HL-60/S4 treated with phorbol 12-myristate 13-acetate at 8.2 ng/mL for 4 days and 3 days (cell line): Measurements from ENCODE around the gene PLEKHG5.

Experiments
- in situ Hi-C: fragments of 300-500 bp; cut with MboI; formaldehyde crosslinking; loops from 2 replicates; pipeline ENCODE4 v1.15.0; 2022; ENCODE audit warnings: low sequenced_read_pairs

Gene PLEKHG5

GRCh38 chr1:6481820-6482219, 9.6 kb downstream of the PLEKHG5 start:
- in situ Hi-C loops, result no loop called here

- in situ Hi-C loops, result no loop called here
Measured at GRCh38 chr1:6477039-6477820, 14.2 kb downstream of the PLEKHG5 start.

GRCh38 chr1:6476483-6476882, 15.0 kb downstream of the PLEKHG5 start:
- in situ Hi-C loops, result no loop called here

- in situ Hi-C loops, result no loop called here
Measured at GRCh38 chr1:6475381-6476133, 15.9 kb downstream of the PLEKHG5 start.

- in situ Hi-C loops, result no loop called here
Measured at GRCh38 chr1:6474815-6475282, 16.6 kb downstream of the PLEKHG5 start.

- in situ Hi-C loops, result no loop called here
Measured at GRCh38 chr1:6473974-6474814, 17.3 kb downstream of the PLEKHG5 start.

GRCh38 chr1:6473156-6473555, 18.3 kb downstream of the PLEKHG5 start:
- in situ Hi-C loops, result no loop called here

GRCh38 chr1:6472391-6472790, 19.1 kb downstream of the PLEKHG5 start:
- in situ Hi-C loops, result no loop called here

- in situ Hi-C loops, result no loop called here
Measured at GRCh38 chr1:6471970-6472368, 19.5 kb downstream of the PLEKHG5 start.

GRCh38 chr1:6471086-6471969, 20.1 kb downstream of the PLEKHG5 start:
- in situ Hi-C loops, result no loop called here

- in situ Hi-C loops, result no loop called here
Measured at GRCh38 chr1:6470132-6471085, 21.1 kb downstream of the PLEKHG5 start.

- in situ Hi-C loops, result no loop called here
Measured at GRCh38 chr1:6468729-6469461, 22.6 kb downstream of the PLEKHG5 start.

GRCh38 chr1:6467744-6468688, 23.5 kb downstream of the PLEKHG5 start:
- in situ Hi-C loops, result no loop called here

GRCh38 chr1:6467224-6467623, 24.2 kb downstream of the PLEKHG5 start:
- in situ Hi-C loops, result no loop called here

GRCh38 chr1:6466751-6467150, 24.7 kb downstream of the PLEKHG5 start:
- in situ Hi-C loops, result no loop called here

GRCh38 chr1:6466023-6466422, 25.4 kb downstream of the PLEKHG5 start, which contains the start of gene TNFRSF25:
TNFRSF25 (minus strand) TSS chr1:6466173; CDS start chr1:6466107, 66 bp downstream.
- in situ Hi-C loops, result no loop called here

GRCh38 chr1:6465461-6466005, 25.9 kb downstream of the PLEKHG5 start:
- in situ Hi-C loops, result no loop called here
